GM18505 (cell line): ENCODE measurements around the gene WDR76.

ENCODE experiments used
- ATAC-seq: cut with Tn5 transposase; IDR thresholded peaks from one replicate; pipeline ENCODE4 v1.9.1; 2021; ENCODE audit not compliant: unreplicated experiment
- POLR2A ChIP-seq: IDR thresholded peaks from 4 replicates; pipeline ENCODE4 v1.6.1; 2011; ENCODE audit warnings: borderline replicate concordance; ENCODE audit not compliant: insufficient read depth, insufficient read length; ENCODE audit errors: extremely low read depth

Gene WDR76

DNA sequence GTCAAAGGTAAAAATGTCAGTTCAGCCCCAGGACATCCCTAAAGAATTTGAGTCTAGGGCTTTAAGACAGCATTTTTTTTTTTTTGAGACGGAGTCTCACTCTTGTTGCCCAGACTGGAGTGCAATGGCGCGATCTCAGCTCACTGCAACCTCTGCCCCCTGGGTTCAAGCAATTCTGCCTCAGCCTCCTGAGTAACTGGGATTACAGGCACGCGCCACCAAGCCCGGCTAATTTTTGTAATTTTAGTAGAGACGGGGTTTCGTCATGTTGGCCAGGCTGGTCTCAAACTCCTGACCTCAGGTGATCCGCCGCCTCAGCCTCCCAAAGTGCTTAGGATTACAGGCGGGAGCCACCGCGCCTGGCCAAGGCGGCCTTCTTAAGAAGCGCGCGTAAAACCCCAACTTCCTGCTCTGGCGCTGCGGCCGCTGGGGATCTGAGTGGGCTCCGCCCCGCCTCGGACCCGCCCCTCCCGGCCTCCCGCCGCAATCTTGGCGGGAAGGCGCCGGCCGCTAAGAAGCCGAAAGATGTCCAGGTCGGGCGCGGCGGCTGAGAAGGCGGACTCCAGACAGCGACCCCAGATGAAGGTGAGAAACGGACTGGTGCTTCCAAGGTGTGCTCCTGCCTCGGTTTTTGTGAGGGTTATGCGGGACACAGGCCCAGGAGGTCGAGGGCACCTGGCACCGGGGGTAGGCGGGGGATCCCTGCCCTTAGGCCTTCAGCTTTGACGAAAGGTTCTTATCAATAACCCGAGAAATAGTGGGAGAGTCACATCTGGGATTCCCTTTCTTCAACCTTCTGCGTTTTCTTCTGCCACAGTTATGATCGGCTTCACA lies at the start of gene WDR76:
Gene WDR76, plus strand, starts transcription at position 495 of the 834 bp plus-strand sequence. Its CDS starts 31 bp downstream, at position 526.
- ATAC-seq, result peak; percentile 62

DNA sequence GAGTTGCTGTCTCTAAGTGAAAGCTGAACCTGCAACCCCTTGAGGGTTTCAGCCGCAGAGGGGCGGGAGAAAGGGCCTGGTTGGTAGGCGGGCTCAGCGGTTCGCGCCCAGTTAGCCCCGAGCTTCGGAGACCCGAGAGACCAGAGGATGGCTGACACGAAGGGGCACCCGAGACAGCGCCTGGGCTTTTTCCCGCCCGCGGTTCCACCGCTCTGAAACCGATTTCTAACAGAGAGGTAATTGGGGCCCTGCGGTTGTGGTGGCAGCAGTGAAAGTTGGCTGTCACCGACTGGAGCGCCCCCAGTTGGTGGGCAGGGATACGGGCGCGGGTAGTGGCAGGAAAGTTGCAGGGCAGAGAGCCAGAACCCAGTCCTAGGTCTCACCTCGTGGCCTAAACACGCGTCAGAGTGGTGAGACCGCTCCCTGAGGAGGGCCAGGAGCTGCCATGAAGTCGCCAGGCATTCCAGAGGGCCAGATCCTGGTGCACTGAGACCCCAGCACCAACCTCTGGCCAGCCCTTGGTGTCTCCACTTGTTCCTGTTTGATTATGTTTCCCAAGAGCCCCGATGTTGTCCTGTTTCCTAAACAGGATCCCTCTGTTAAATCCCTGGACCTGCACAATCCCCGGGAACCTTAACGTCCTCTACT lies 49.4 kb upstream of the WDR76 start:
- TF ChIP-seq POLR2A, result no peak
- peak; percentile 56 for ATAC-seq

More for the DNA sequence above, at the start of gene WDR76:
- TF ChIP-seq POLR2A, result peak; percentile 44

- no peak for TF ChIP-seq POLR2A
- ATAC-seq, result no peak
These were observed 47.8 kb upstream of the WDR76 start for GRCh38 chr15:43779016-43779415.

DNA sequence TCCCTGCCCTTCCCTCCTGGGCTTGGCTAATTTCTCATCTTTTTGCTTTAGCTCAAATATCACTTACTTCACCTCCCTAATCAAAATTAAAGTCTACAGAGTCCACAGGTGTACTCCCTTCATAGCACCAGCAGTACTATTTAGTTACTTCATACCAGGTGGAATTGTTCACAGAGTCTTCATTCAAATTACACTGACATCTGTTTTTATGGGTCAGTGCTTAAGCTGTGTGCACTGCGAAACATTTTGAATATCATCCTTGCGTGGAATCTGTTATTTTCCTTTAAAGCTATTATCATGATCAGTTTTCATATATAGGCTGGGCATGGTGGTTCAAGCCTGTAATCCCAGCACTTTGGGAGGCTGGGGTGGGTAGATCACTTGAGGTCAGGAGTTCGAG lies 37.4 kb upstream of the WDR76 start:
- no peak for ATAC-seq
- TF ChIP-seq POLR2A, result no peak

GRCh38 chr15:43791993-43792760 lies 34.6 kb upstream of the WDR76 start, which contains the start of gene SERF2:
Gene SERF2 (plus strand): TSS chr15:43792320. CDS start chr15:43792377, 57 bp downstream.
- peak; percentile 93 for TF ChIP-seq POLR2A
- ATAC-seq, result peak; percentile 84

GRCh38 chr15:43792761-43793476 lies 33.9 kb upstream of the WDR76 start:
- no peak for TF ChIP-seq POLR2A
- ATAC-seq, result no peak

DNA sequence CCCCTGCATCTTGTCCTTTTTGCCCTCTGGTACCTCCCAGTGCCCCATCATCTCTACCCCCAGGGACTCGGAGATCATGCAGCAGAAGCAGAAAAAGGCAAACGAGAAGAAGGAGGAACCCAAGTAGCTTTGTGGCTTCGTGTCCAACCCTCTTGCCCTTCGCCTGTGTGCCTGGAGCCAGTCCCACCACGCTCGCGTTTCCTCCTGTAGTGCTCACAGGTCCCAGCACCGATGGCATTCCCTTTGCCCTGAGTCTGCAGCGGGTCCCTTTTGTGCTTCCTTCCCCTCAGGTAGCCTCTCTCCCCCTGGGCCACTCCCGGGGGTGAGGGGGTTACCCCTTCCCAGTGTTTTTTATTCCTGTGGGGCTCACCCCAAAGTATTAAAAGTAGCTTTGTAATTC lies 33.2 kb upstream of the WDR76 start:
- ATAC-seq, result no peak
- no peak for TF ChIP-seq POLR2A

DNA sequence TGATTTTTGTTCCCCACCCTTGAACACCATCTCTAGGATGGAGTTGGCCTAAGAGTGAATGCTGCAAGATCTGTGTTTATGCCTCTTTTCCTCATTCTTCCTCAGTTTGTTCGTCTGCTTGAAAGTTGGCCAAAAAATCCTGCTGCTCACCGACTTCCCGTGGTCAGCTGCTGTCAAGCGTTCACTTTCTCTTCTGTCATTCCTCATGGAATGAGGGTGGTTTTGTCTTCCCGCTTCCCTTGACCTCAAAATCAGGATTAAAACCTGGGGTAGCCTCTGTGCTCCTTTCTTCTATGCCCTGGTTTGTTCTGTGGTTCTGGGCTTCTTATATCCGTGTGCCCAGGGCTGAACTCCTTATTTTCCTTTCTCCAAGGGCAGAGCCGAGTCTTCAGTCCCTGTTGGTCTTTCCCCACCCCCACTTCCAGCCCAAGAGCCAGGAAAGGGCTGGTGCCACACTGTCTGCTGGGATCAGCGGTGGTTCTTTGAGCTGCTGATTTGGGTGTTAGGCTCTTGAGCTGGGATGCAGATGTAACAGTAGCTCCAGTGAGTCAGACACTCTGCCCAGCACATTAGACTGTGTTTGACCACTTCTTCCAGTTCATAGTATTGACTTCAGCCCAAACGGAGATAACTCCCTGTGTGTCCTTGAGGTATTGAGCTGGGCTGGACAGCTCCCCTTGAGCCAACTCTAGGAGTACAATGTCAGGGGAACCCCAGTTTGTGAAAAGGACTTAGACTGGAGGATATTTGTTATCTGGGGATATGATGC lies 32.3 kb upstream of the WDR76 start:
- no peak for ATAC-seq
- TF ChIP-seq POLR2A, result no peak

- no peak for TF ChIP-seq POLR2A
- ATAC-seq, result no peak
These were observed 31.6 kb upstream of the WDR76 start for GRCh38 chr15:43795197-43795596.

GRCh38 chr15:43795997-43796396 lies 30.8 kb upstream of the WDR76 start:
- TF ChIP-seq POLR2A, result no peak
- ATAC-seq, result no peak

DNA sequence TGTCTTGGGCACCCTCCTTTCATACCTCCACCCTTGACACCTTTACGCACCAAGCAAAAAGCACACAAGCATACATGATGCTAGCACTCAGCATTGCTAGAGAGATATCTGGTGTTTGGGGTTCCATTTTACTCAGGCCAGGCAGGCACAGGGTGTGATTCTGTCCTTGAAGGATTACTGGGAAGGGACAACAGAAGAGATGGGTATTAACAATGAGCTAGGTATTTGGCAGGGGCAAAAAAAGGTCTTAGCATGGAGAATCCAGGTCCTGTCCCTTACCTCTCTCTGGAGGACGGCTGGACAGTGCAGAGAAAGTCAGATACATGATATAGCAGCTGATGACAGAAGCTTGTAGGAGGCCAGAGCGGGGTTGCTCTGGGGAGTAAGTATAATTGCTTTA lies 30.2 kb upstream of the WDR76 start:
- no peak for TF ChIP-seq POLR2A
- no peak for ATAC-seq
